Keratinocyte (primary cell): ENCODE measurements around the gene EFCAB9. TPM values are rescaled to one million over a fixed set of nuclear protein-coding genes. Genes with fewer than 3 reads are reported as not detected.

Source experiments
- DNase-seq: peaks from one replicate; pipeline ENCODE4 v3.0.0-alpha.2; 2011; ENCODE audit warnings: low read depth, missing footprints, low spot score
- FAIRE-seq: peaks from 2 replicates; lab custom pipeline; 2011; peaks lifted over from hg19 to GRCh38; lab: Jason Lieb, UNC
- H2AFZ ChIP-seq: 2 replicates; pipeline ENCODE4 v1.6.0; 2012; ENCODE audit warnings: low read length, control low read depth, inconsistent platforms; ENCODE audit not compliant: control insufficient read depth
- H3K27ac ChIP-seq: 2 replicates; pipeline ENCODE4 v1.5.1; 2011; ENCODE audit warnings: low read length; ENCODE audit not compliant: control insufficient read depth, insufficient read depth
- H3K27me3 ChIP-seq: 3 replicates; pipeline ENCODE4 v1.6.0; 2011; ENCODE audit warnings: low read length; ENCODE audit not compliant: control insufficient read depth, insufficient read depth; ENCODE audit errors: extremely low read depth
- H3K36me3 ChIP-seq, 2 experiments: 2 replicates in 1 of 2; 3 replicates in 1 of 2; pipeline ENCODE4 v1.5.1; 2011; ENCODE audit warnings: low read length in 2 of 2, mild to moderate bottlenecking in 1 of 2; ENCODE audit not compliant: control insufficient read depth in 2 of 2, insufficient read depth in 2 of 2; ENCODE audit errors: extremely low read depth in 1 of 2
- H3K4me1 ChIP-seq: 3 replicates; pipeline ENCODE4 v1.5.1; 2011; ENCODE audit warnings: low read length; ENCODE audit not compliant: control insufficient read depth, insufficient read depth; ENCODE audit errors: extremely low read depth
- H3K4me2 ChIP-seq: 3 replicates; pipeline ENCODE4 v1.6.0; 2011; ENCODE audit warnings: low read depth, low read length; ENCODE audit not compliant: control insufficient read depth, insufficient read depth; ENCODE audit errors: extremely low read depth
- H3K4me3 ChIP-seq, 3 experiments: fragments of 200-600 bp in 1 of 3; sonication (generic) in 1 of 3; 2 replicates in 2 of 3; 3 replicates in 1 of 3; pipeline ENCODE4 v1.5.1; 2011 to 2016; ENCODE audit warnings: low read length in 3 of 3, mild to moderate bottlenecking in 3 of 3, control low read depth in 2 of 3, inconsistent platforms in 1 of 3, low read depth in 1 of 3, mixed read lengths in 1 of 3, mixed run types in 1 of 3, moderate library complexity in 1 of 3; ENCODE audit not compliant: control insufficient read depth in 2 of 3, insufficient read depth in 2 of 3; ENCODE audit errors: extremely low read depth in 1 of 3
- H3K79me2 ChIP-seq: 2 replicates; pipeline ENCODE4 v1.6.0; 2012; ENCODE audit warnings: low read length; ENCODE audit not compliant: control insufficient read depth, insufficient read depth
- H3K9ac ChIP-seq: 3 replicates; pipeline ENCODE4 v1.6.0; 2011; ENCODE audit warnings: low read length; ENCODE audit not compliant: control insufficient read depth, insufficient read depth; ENCODE audit errors: extremely low read depth
- H3K9me1 ChIP-seq: 3 replicates; pipeline ENCODE4 v1.6.0; 2011; ENCODE audit warnings: low read length; ENCODE audit not compliant: control insufficient read depth, insufficient read depth; ENCODE audit errors: extremely low read depth
- H3K9me3 ChIP-seq: 2 replicates; pipeline ENCODE4 v1.5.1; 2012; ENCODE audit warnings: low read depth, low read length; ENCODE audit not compliant: control insufficient read depth
- H4K20me1 ChIP-seq: 3 replicates; pipeline ENCODE4 v1.6.0; 2011; ENCODE audit warnings: low read length; ENCODE audit not compliant: control insufficient read depth, insufficient read depth; ENCODE audit errors: extremely low read depth
- CTCF ChIP-seq, 3 experiments: IDR thresholded peaks in 1 of 3; conservative IDR thresholded peaks in 1 of 3; optimal IDR thresholded peaks in 1 of 3; 2 replicates in 2 of 3; 3 replicates in 1 of 3; pipeline versions ENCODE3 to v1.5.1; 2011; ENCODE audit warnings: low read length in 3 of 3, mild to moderate bottlenecking in 3 of 3, moderate library complexity in 2 of 3, control low read depth in 1 of 3, inconsistent platforms in 1 of 3; ENCODE audit not compliant: insufficient read depth in 2 of 3; ENCODE audit errors: extremely low read depth in 1 of 3
- EZH2 ChIP-seq: IDR thresholded peaks from one replicate; pipeline ENCODE4 v1.6.1; 2012; ENCODE audit warnings: inconsistent platforms, mild to moderate bottlenecking, low read length, moderate library complexity
- dilution Hi-C: fragments of 300-500 bp; cut with MboI; formaldehyde crosslinking; loops from one replicate; pipeline ENCODE4 v1.7.0; 2020; ENCODE audit warnings: low sequenced_read_pairs; ENCODE audit not compliant: extremely low pct_ligation_motif_present
- polyA plus RNA-seq, 5 experiments: library from polyadenylated mRNA; depleted of rRNA in 3 of 5; stranded (reverse) in 3 of 5; stranded (forward) in 1 of 5; unstranded in 1 of 5; fragments of >200 nt; gene quantifications; 1 replicate in 1 of 5; 2 replicates in 3 of 5; 3 replicates in 1 of 5; pipeline versions ENCODE4 v1.2.1 to v1.2.3, GENCODE V29; 2011 to 2012; ENCODE audit warnings: missing spikeins in 2 of 5, low read depth in 1 of 5, low replicate concordance in 1 of 5

The EFCAB9 gene
- polyA plus RNA-seq, 1 donor (not counting 4 experiments of a cell fraction or from before 2014, with no cell fraction given): not detected

- H3K79me2 ChIP-seq: peaks cover 68% of the 10 kb centered on the region
- DNase-seq (no peak), FAIRE-seq (no peak)
- peaks cover 8% of the 10 kb centered on the region in 2 experiments for H3K36me3 ChIP-seq
- no peak overlapping the region for H3K27ac ChIP-seq
- H3K9ac ChIP-seq: no peak overlapping the region
- no peak overlapping the region for H3K4me2 ChIP-seq
- TF ChIP-seq CTCF (optimal IDR thresholded peaks at IDR 0.05 in 1 of 3, IDR thresholded peaks at IDR 0.05 in 1 of 3, conservative IDR thresholded peaks at IDR 0.05 in 1 of 3; ENCODE audit: extremely low read depth in 1 of 3, insufficient read depth in 2 of 3, low read length in 3 of 3) (no peak), EZH2 (no peak)
- H3K4me3 ChIP-seq: no peak overlapping the region
- peaks cover 6% of the 10 kb centered on the region for H3K9me1 ChIP-seq
- H3K9me3 ChIP-seq: no peaks in the 10 kb centered on the region
- peaks cover 25% of the 10 kb centered on the region for H3K4me1 ChIP-seq
- no peak overlapping the region for H2AFZ ChIP-seq
- H3K27me3 ChIP-seq: no peaks in the 10 kb centered on the region
- H4K20me1 ChIP-seq: peaks cover 25% of the 10 kb centered on the region
- dilution Hi-C loops: no loop called here
These were observed 24.8 kb upstream of the EFCAB9 start for GRCh38 chr5:172169216-172169615.

DNA sequence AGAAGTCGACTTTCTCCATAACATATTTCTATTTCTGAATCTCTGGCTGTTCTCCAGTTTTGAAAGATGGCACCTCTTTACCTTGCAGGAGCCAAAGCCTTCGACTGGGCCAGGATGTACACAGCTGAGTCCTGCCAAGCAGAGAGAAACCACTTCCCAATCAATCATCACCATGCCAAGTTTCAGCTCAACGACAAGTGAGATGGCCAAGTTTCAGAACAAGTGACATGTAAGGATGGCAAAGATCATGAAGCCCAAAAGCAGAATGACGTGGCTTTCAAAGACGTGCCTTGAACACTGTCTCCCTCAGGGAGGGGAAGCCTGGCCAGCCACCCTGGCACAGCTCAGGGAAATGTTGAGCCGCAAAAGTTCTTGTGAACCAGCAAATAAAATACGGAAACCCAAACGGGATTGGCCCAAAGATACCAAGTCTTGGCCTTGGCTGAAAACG, 23.7 kb upstream of the EFCAB9 start:
- Histone ChIP-seq H3K27me3 (no peaks in the 10 kb centered on the region), H3K4me3 (no peak overlapping the region), H2AFZ (no peak overlapping the region), H3K4me1 (peaks cover 34% of the 10 kb centered on the region), H3K79me2 (peaks cover 66% of the 10 kb centered on the region), H3K9me1 (peaks cover 6% of the 10 kb centered on the region), H3K36me3 (peaks cover 4 to 8% of the 10 kb centered on the region in 2 experiments), H3K9me3 (no peaks in the 10 kb centered on the region), H3K4me2 (no peak overlapping the region), H3K27ac (no peak overlapping the region), H4K20me1 (peaks cover 25% of the 10 kb centered on the region), H3K9ac (no peak overlapping the region)
- DNase-seq: no peak
- dilution Hi-C loops: no loop called here
- TF ChIP-seq CTCF (optimal IDR thresholded peaks at IDR 0.05 in 1 of 3, IDR thresholded peaks at IDR 0.05 in 1 of 3, conservative IDR thresholded peaks at IDR 0.05 in 1 of 3; ENCODE audit: extremely low read depth in 1 of 3, insufficient read depth in 2 of 3, low read length in 3 of 3): no peak
- TF ChIP-seq EZH2: no peak
- no peak for FAIRE-seq
